Gastroesophageal sphincter (tissue), 4 donors: ENCODE results near the gene AFDN. TPM values are rescaled to one million over a fixed set of nuclear protein-coding genes. Genes with fewer than 3 reads are reported as not detected.

Experiments
- ATAC-seq: fragments of 150-250 bp; one replicate; pipeline ENCODE4 v1.9.1; 2016; ENCODE audit warnings: mild to moderate bottlenecking, moderate library complexity
- H3K27ac ChIP-seq, 4 donors: fragments of 200-600 bp; sonication (generic) in 3 of 4; 1 replicate in 3 of 4; 2 replicates in 1 of 4; pipeline ENCODE4 v1.5.1; 2016 to 2019
- H3K27me3 ChIP-seq: fragments of 200-600 bp; sonication (generic); one replicate; pipeline ENCODE4 v1.5.1; 2019
- H3K36me3 ChIP-seq, 2 donors: fragments of 200-600 bp; sonication (generic); one replicate each; pipeline ENCODE4 v1.5.1; 2019; ENCODE audit warnings: control low read depth in 1 of 2
- H3K4me1 ChIP-seq, 3 donors: fragments of 200-600 bp; sonication (generic); 1 replicate in 2 of 3; 2 replicates in 1 of 3; pipeline ENCODE4 v1.5.1; 2016 to 2019; ENCODE audit warnings: control low read depth in 2 of 3
- H3K4me3 ChIP-seq, 2 donors: fragments of 200-600 bp; sonication (generic); one replicate each; pipeline ENCODE4 v1.5.1; 2019; ENCODE audit warnings: mild to moderate bottlenecking in 1 of 2, moderate library complexity in 1 of 2
- H3K9me3 ChIP-seq, 3 donors: fragments of 200-600 bp; sonication (generic); one replicate each; pipeline ENCODE4 v1.5.1; 2017 to 2019; ENCODE audit warnings: control low read depth in 2 of 3
- CTCF ChIP-seq, 4 experiments: fragments of 200-600 bp in 2 of 4; fragments of 450-650 bp in 2 of 4; sonication (generic) in 1 of 4; IDR thresholded peaks; one replicate each; pipeline ENCODE4 v1.5.1; 2017 to 2019; ENCODE audit warnings: antibody characterized with exemption in 4 of 4, mild to moderate bottlenecking in 2 of 4, moderate library complexity in 2 of 4
- EP300 ChIP-seq: sonication (generic); formaldehyde crosslinking; IDR thresholded peaks from one replicate; pipeline ENCODE4 v1.6.1; 2017; ENCODE audit warnings: antibody characterized with exemption, mild to moderate bottlenecking
- POLR2A ChIP-seq, 2 donors: fragments of 450-650 bp; IDR thresholded peaks; one replicate each; pipeline ENCODE4 v1.6.1; 2017; ENCODE audit warnings: antibody characterized with exemption in 2 of 2, mild to moderate bottlenecking in 2 of 2, moderate library complexity in 1 of 2
- POLR2AphosphoS5 ChIP-seq: sonication (generic); formaldehyde crosslinking; IDR thresholded peaks from one replicate; pipeline ENCODE4 v1.6.1; 2017; ENCODE audit warnings: antibody characterized with exemption
- WGBS, 2 donors: methylation state at CpG; one replicate each; pipeline ENCODE4 v1.1.5; 2018; ENCODE audit warnings: low coverage in 1 of 2; 5-methylcytosine and 5-hydroxymethylcytosine counted together
- total RNA-seq, 4 donors: library from RNA; depleted of rRNA; stranded (reverse); fragments of >200 nt; gene quantifications; one replicate each; pipeline ENCODE4 v1.1.0, GENCODE V29; 2016

AFDN gene
- total RNA-seq, 4 donors from 2014 or later = 60.7 to 98.4 (median 79.7) TPM

- ATAC-seq = no peak
- Histone ChIP-seq H3K4me3 (no peak overlapping the region), H3K4me1 (no peaks in the 10 kb centered on the region), H3K36me3 (no peaks in the 10 kb centered on the region), H3K27ac (peak overlapping the region in 2 of 4 donors; percentile 31 to 60), H3K27me3 (peaks cover 16% of the 10 kb centered on the region), H3K9me3 (no peaks in the 10 kb centered on the region)
- 87 to 89% methylated on average over 7 to 11 of the region's 11 CpGs for WGBS, 2 donors
- TF ChIP-seq POLR2AphosphoS5 = no peak
- TF ChIP-seq POLR2A (IDR thresholded peaks at IDR 0.05) = no peak
- TF ChIP-seq CTCF (IDR thresholded peaks at IDR 0.05) = no peak
- no peak for TF ChIP-seq EP300
Observed at GRCh38 chr6:167993831-167994230, 167.1 kb downstream of the AFDN start.

- TF ChIP-seq CTCF (IDR thresholded peaks at IDR 0.05) (no peak), EP300 (no peak), POLR2A (IDR thresholded peaks at IDR 0.05) (no peak), POLR2AphosphoS5 (no peak)
- Histone ChIP-seq H3K27ac (no peak overlapping the region), H3K36me3 (no peaks in the 10 kb centered on the region), H3K27me3 (peaks cover 30% of the 10 kb centered on the region), H3K4me1 (no peaks in the 10 kb centered on the region), H3K4me3 (no peak overlapping the region), H3K9me3 (no peaks in the 10 kb centered on the region)
- 93% methylated on average over 11 of the region's 12 CpGs; no CpG with 5 or more reads in 1 of the 2 donors for WGBS, 2 donors
- ATAC-seq = no peak
Observed at GRCh38 chr6:167995302-167995701, 168.6 kb downstream of the AFDN start.

- H3K27ac ChIP-seq = no peak overlapping the region
- WGBS, 2 donors = 82% methylated on average over 4 of the region's 22 CpGs; no CpG with 5 or more reads in 1 of the 2 donors
- H3K4me1 ChIP-seq = no peaks in the 10 kb centered on the region
- TF ChIP-seq EP300 = no peak
- no peak for TF ChIP-seq POLR2AphosphoS5
- TF ChIP-seq CTCF (IDR thresholded peaks at IDR 0.05) = no peak
- no peak for TF ChIP-seq POLR2A (IDR thresholded peaks at IDR 0.05)
- no peaks in the 10 kb centered on the region for H3K9me3 ChIP-seq
- peaks cover 34% of the 10 kb centered on the region for H3K27me3 ChIP-seq
- H3K36me3 ChIP-seq = no peaks in the 10 kb centered on the region
- no peak overlapping the region for H3K4me3 ChIP-seq
- no peak for ATAC-seq
Observed at GRCh38 chr6:167995731-167996151, 169.0 kb downstream of the AFDN start.

- no peak for ATAC-seq
- WGBS, 2 donors = 65 to 92% methylated on average over 4 to 16 of the region's 43 CpGs
- Histone ChIP-seq H3K4me1 (no peaks in the 10 kb centered on the region), H3K27me3 (peaks cover 41% of the 10 kb centered on the region), H3K9me3 (no peaks in the 10 kb centered on the region), H3K4me3 (no peak overlapping the region), H3K27ac (no peak overlapping the region), H3K36me3 (no peaks in the 10 kb centered on the region)
- TF ChIP-seq CTCF (IDR thresholded peaks at IDR 0.05) (no peak), POLR2A (IDR thresholded peaks at IDR 0.05) (no peak)
Observed at GRCh38 chr6:167996424-167997199, 169.9 kb downstream of the AFDN start.

GRCh38 chr6:167997642-167998041, 170.9 kb downstream of the AFDN start, which contains the start of gene KIF25:
KIF25 (plus strand) TSS chr6:167997671; CDS start chr6:168029586, 31,915 bp downstream.
- Histone ChIP-seq H3K27ac (no peak within 1 kb of the TSS), H3K4me1 (no peaks in the 10 kb centered on the region), H3K36me3 (no peaks in the 10 kb centered on the region), H3K9me3 (no peaks in the 10 kb centered on the region), H3K4me3 (no peak within 1 kb of the TSS), H3K27me3 (peaks cover 47% of the 10 kb centered on the region)
- no peak for ATAC-seq
- 40 to 41% methylated on average over 3 to 7 of the region's 9 CpGs for WGBS, 2 donors
- no peak for TF ChIP-seq POLR2AphosphoS5
- TF ChIP-seq EP300 = no peak
- no peak for TF ChIP-seq CTCF (IDR thresholded peaks at IDR 0.05)
- no peak for TF ChIP-seq POLR2A (IDR thresholded peaks at IDR 0.05)
